Measurements from ENCODE around the gene MAEL.

The MAEL gene

GRCh38 chr1:166988974-166989515, at the start of gene MAEL:
MAEL (plus strand) TSS chr1:166989280; CDS start chr1:166989353, 73 bp downstream.
- DNase-seq (ENCODE audit: low spot score): no peak

- DNase-seq (ENCODE audit: low spot score): no peak
Observed at GRCh38 chr1:166939741-166940375, 49.2 kb upstream of the MAEL start.

- DNase-seq (ENCODE audit: low spot score): peak; percentile 8
Observed at GRCh38 chr1:166944186-166944967, 44.7 kb upstream of the MAEL start.

- DNase-seq (ENCODE audit: low spot score): no peak
Observed at GRCh38 chr1:166947398-166948043, 41.6 kb upstream of the MAEL start.

GRCh38 chr1:166948856-166949350, 40.2 kb upstream of the MAEL start:
- no peak for DNase-seq (ENCODE audit: low spot score)

DNA sequence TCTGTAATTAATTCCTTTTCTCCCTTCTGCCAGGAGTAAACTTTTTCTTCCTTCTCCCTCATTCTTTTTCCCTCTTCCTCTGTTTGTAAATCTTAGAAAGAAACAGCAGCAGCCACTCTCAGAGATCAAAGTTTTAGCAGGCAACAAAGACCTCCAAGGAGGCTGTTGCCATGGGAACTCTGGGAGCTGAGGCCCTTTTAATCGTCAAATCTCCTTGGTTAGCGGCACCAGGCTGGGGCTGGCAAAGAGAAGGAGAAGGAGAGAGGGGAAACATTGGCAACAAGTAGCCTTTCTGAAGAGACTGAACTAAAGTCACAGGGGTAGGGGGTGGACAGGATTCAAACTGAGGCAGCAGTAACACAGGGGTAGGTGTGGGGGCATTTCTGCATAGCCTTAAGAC, 38.9 kb upstream of the MAEL start:
- no peak for DNase-seq (ENCODE audit: low spot score)

- no peak for DNase-seq (ENCODE audit: low spot score)
Observed at GRCh38 chr1:166951050-166951449, 38.0 kb upstream of the MAEL start.

- DNase-seq (ENCODE audit: low spot score): peak; percentile 66
Observed at GRCh38 chr1:166952002-166952746, 36.9 kb upstream of the MAEL start.

DNA sequence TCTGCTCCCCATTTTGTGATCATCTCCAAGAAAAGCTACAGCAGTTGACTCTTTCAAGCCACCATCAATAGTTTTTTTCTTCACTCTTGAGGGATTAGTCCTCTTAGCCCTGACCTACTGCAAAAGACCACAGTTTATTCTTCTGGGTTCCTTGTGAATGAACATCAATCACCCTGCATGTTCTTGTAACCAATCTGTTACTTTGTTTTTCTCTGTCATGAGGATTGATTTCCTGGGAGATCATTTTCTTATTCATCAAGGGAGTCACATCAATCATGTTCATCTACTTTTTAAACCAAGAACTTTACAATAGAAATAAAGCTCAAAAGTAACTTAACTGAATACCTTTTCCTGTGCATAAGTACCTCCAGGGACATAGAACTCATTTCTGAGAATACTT, 35.6 kb upstream of the MAEL start:
- no peak for DNase-seq (ENCODE audit: low spot score)

- DNase-seq (ENCODE audit: low spot score): no peak
Observed at GRCh38 chr1:166956057-166956850, 32.8 kb upstream of the MAEL start.

DNA sequence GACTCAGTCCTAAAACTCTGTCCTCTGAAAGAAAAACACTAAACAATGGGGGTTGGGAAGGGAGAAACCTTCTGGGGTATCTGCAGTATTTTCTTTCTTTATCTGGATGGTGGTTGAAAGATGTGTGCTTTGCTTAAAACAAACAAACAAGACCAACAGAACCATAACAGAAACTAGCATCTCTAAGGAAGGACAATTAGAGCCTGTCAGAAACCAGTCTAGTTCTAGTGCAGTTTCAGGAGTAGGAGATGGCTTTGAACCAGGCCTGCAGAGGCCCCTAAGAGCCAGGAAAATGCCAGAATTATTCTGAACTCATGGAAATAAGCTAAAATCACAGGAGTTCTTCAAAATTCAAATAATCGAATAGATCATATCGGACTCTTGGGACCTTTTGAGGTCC, 32.2 kb upstream of the MAEL start:
- DNase-seq (ENCODE audit: low spot score): no peak

- DNase-seq (ENCODE audit: low spot score): no peak
Observed at GRCh38 chr1:166960858-166961474, 28.1 kb upstream of the MAEL start.

DNA sequence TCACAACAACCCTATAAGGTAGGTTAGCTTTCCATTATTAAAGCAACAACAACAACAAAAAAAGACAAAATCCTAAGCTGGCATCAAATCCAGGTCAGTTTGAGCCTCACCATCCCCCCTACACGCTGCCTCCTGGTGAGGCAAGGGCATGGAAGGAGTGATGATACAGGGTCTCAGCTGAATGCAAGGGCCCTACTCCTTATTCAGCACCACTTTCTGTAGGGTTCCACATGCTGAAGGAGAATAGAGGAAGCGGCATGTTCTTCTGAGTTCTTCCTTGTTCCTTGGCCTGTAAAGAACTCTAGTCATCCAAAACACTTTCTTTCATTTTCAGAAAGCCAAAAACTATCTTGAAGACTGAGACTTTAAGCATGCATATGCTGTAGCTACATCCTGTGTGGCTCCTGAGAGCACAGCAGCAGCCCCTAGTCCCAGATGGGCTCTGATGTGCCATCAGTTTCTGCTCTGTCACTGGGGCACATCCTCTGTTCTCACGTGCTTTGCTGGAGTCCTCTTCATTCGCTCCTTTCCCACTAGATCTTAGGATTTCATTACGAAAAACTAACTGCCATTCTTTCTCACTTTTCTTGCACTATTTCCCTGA, 19.9 kb upstream of the MAEL start:
- no peak for DNase-seq (ENCODE audit: low spot score)

DNA sequence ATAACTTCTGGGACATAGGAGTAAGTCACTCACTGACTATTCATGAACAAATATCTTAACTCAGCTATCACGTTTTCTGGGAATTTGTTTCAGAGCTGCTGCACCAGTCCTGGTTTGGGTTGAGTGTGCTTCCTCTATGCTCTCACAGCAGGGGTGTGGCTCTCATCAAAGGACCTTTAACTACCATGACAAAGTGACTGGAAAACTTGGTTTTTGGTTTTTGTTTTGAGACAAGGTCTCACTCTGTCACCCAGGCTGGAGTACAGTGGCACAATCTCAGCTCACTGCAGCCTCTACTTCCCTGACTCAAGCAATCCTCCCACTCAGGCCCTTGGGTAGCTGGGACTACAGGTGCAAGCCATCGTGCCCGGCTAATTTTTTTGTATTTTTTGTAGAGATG, 17.8 kb upstream of the MAEL start:
- DNase-seq (ENCODE audit: low spot score): no peak

DNA sequence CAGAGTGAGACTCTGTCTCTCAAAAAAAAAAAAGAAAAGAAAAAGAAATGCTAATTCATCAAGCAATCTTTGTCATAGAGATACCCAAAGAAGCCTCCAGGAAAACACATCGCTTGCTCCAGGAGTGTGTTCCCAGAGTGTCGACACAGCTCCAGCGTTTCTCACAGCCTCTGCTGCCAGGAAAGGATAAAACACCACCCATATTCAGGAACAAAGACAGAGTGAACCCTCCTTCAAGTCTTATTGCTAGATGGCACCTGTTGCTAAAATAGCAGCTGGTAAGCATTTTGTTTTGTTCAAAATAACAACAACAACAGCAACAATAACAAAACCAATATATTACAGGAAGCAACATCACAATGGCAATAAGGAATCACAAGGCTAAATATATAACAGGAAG, 16.9 kb upstream of the MAEL start:
- DNase-seq (ENCODE audit: low spot score): no peak

DNA sequence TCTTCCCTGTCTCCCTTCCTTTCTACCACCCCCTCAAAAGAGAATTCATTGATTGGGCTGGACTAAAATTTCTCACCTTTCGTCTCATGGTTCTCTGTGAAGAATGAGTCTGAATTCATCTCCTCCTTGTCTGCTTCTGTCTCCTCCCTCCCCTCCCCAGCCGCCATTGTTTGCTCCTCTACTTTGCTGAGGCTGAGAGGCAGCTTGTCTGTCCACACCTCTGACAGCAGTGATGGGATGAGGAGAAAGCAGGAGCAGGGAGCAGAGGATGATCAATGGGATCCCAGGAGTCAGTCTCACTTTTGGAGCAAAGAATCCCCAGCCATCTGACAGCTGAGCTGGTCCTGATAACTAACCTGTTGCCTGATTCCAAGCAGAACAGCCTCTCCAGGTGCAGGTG, 16.3 kb upstream of the MAEL start:
- DNase-seq (ENCODE audit: low spot score): no peak

GRCh38 chr1:166974647-166975345, 14.3 kb upstream of the MAEL start:
- DNase-seq (ENCODE audit: low spot score): no peak

GRCh38 chr1:166975361-166976129, 13.5 kb upstream of the MAEL start, which contains the start of gene ILDR2:
ILDR2 (minus strand) TSS chr1:166975540; CDS start chr1:166975268, 272 bp downstream.
- peak; percentile 57 for DNase-seq (ENCODE audit: low spot score)

GRCh38 chr1:166977951-166978350, 11.1 kb upstream of the MAEL start:
- no peak for DNase-seq (ENCODE audit: low spot score)

Measured in LoVo (cell line).